Activated naive CD4-positive, alpha-beta T cell treated with anti-CD3 and anti-CD28 coated beads, Interleukin-2, amount 10 ng/mL, durations not matched to agents 7 days and 5 days (primary cell): ENCODE results near the gene PTGES3.

Experiments used
- CTCF ChIA-PET: fragments of 350-600 bp; sonication (Branson Sonifier 250); formaldehyde crosslinking; loops from one replicate; lab custom pipeline; 2021; ENCODE audit warnings: antibody characterized with exemption; lab: Charles Lee
- DNase-seq: peaks from one replicate; pipeline ENCODE4 v3.0.0-alpha.2; 2020
- H3K27ac Mint-ChIP-seq: one replicate; pipeline ENCODE4 v1.8.0; 2021; ENCODE audit warnings: mild to moderate bottlenecking, moderate library complexity, mixed read lengths
- H3K27me3 Mint-ChIP-seq: one replicate; pipeline ENCODE4 v1.8.0; 2021; ENCODE audit warnings: mild to moderate bottlenecking, mixed read lengths
- H3K36me3 Mint-ChIP-seq: one replicate; pipeline ENCODE4 v1.8.0; 2021; ENCODE audit warnings: mixed read lengths
- H3K4me1 Mint-ChIP-seq: one replicate; pipeline ENCODE4 v1.8.0; 2021; ENCODE audit warnings: mixed read lengths
- H3K4me3 Mint-ChIP-seq: one replicate; pipeline ENCODE4 v1.8.0; 2021; ENCODE audit warnings: mild to moderate bottlenecking, moderate library complexity, mixed read lengths
- H3K9me3 Mint-ChIP-seq: one replicate; pipeline ENCODE4 v1.8.0; 2021; ENCODE audit warnings: mixed read lengths

The PTGES3 gene

DNA sequence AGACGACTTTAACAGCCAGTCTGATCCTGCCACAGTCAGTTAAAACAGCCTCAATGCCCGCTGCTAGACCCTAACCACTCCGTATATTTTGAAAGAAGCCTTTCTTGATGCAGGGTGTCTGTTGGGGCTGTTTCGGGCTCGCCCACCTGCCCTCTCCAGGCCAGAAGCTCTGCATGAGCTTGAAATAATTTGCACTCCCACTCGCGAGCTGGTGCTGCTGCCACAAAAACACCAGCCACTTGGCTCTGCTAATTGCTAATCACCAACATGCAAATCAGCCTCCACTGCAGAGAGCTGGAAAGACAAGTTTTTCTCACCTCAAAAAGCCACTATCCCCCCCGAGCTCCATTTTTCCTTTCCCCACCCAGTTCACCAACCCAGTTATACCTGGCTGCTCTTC is 73.5 kb downstream of the PTGES3 start:
- H3K4me1 Mint-ChIP-seq: peaks cover 2% of the 10 kb centered on the region
- DNase-seq: no peak
- H3K9me3 Mint-ChIP-seq: no peaks in the 10 kb centered on the region
- no peaks in the 10 kb centered on the region for H3K27me3 Mint-ChIP-seq
- no peak overlapping the region for H3K4me3 Mint-ChIP-seq
- H3K36me3 Mint-ChIP-seq: peaks cover 78% of the 10 kb centered on the region
- CTCF ChIA-PET: interaction anchor here (1.0 kb wide), 1 partner anchor 22 kb away, joined by 3 read pairs; no protein-coding TSS in a partner anchor
- no peak overlapping the region for H3K27ac Mint-ChIP-seq
